Anterior cingulate cortex (tissue), 58 donors: ENCODE data around the gene IL17B.
"Not testable (repeated sequence)": the region's sequence is repeated elsewhere in the genome, so short reads cannot be mapped to it uniquely, and the experiment has no call there.

Source experiments
- DNase-seq, 58 donors: peaks; one replicate each; lab custom pipeline; 2025; lab: John Stamatoyannopoulos, UW

Gene IL17B

GRCh38 chr5:149403923-149404745 is 25.0 kb upstream of the IL17B start:
- DNase-seq, result no peak

GRCh38 chr5:149402291-149402690 is 23.2 kb upstream of the IL17B start:
- DNase-seq, result no peak

- no peak for DNase-seq
Measured at GRCh38 chr5:149401051-149401450, 22.0 kb upstream of the IL17B start.

GRCh38 chr5:149400304-149400703 is 21.2 kb upstream of the IL17B start:
- DNase-seq, result no peak

GRCh38 chr5:149399775-149400174 is 20.7 kb upstream of the IL17B start:
- no peak for DNase-seq

GRCh38 chr5:149398747-149399266 is 19.7 kb upstream of the IL17B start:
- not testable (repeated sequence) for DNase-seq

- no peak for DNase-seq
Measured at GRCh38 chr5:149397530-149397929, 18.4 kb upstream of the IL17B start.

GRCh38 chr5:149394996-149395395 is 15.9 kb upstream of the IL17B start:
- not testable (repeated sequence) for DNase-seq

- DNase-seq, result no peak
Measured at GRCh38 chr5:149392718-149393117, 13.6 kb upstream of the IL17B start.

- no peak for DNase-seq
Measured at GRCh38 chr5:149391524-149391923, 12.4 kb upstream of the IL17B start.

- not testable (repeated sequence) for DNase-seq
Measured at GRCh38 chr5:149391076-149391475, 12.0 kb upstream of the IL17B start.

- DNase-seq, result no peak
Measured at GRCh38 chr5:149389552-149390495, 10.7 kb upstream of the IL17B start.

- no peak for DNase-seq
Measured at GRCh38 chr5:149388498-149389190, 9.6 kb upstream of the IL17B start.

GRCh38 chr5:149387982-149388381 is 8.9 kb upstream of the IL17B start:
- no peak for DNase-seq

- no peak for DNase-seq
Measured at GRCh38 chr5:149387081-149387631, 8.1 kb upstream of the IL17B start.

- DNase-seq, result no peak
Measured at GRCh38 chr5:149386166-149386565, 7.1 kb upstream of the IL17B start.

GRCh38 chr5:149383399-149383798 is 4.3 kb upstream of the IL17B start:
- no peak for DNase-seq

GRCh38 chr5:149382517-149383220 is 3.6 kb upstream of the IL17B start:
- no peak for DNase-seq

- peak in 44 of 58 donors; percentile 6 to 70 (median 22) for DNase-seq
Measured at GRCh38 chr5:149381986-149382338, 2.9 kb upstream of the IL17B start.
